Measurements from ENCODE around the gene OXER1. TPM values are rescaled to one million over a fixed set of nuclear protein-coding genes. Genes with fewer than 3 reads are reported as not detected.

The OXER1 gene
- total RNA-seq, 2 experiments from 2014 or later = not detected

- intact Hi-C loops (cut with micrococcal nuclease; ENCODE audit: unreplicated experiment) = no loop called here
- Histone ChIP-seq H3K27ac (ENCODE audit: low read depth, low read length, poor library complexity, severe bottlenecking) (no peak overlapping the region), H3K9me2 (ENCODE audit: insufficient read depth, low read length) (no peaks in the 10 kb centered on the region), H3K79me2 (ENCODE audit: insufficient read depth, low read depth, low read length) (no peaks in the 10 kb centered on the region), H3K4me2 (ENCODE audit: low read length) (peak overlapping the region; percentile 83), H3K4me3 (ENCODE audit: low read depth, low read length, poor library complexity, severe bottlenecking) (peak overlapping the region; percentile 67), H2AFZ (ENCODE audit: low read length) (peak overlapping the region; percentile 67; the same call in 1 of the 2 replicates), H4K20me1 (ENCODE audit: insufficient read depth, low read length) (no peaks in the 10 kb centered on the region), H3K4me1 (ENCODE audit: insufficient read depth, low read length, poor library complexity, severe bottlenecking) (peaks cover 15% of the 10 kb centered on the region), H3K9me3 (ENCODE audit: low read length) (no peaks in the 10 kb centered on the region), H3K36me3 (ENCODE audit: insufficient read depth, low read length) (no peaks in the 10 kb centered on the region)
- no peak for DNase-seq (ENCODE audit: low spot score)
- ChIA-PET CTCF (ENCODE audit: unreplicated experiment) (interaction anchor here (1.0 kb wide), 1 partner anchor 294 kb away, joined by 3 read pairs; no protein-coding TSS in a partner anchor), POLR2A (no interaction called here)
- no TSS peak for BruUV-seq (replicated peaks)
- TF ChIP-seq CTCF (conservative IDR thresholded peaks at IDR 0.05; ENCODE audit: low read length) (no peak), EZH2phosphoT487 (IDR thresholded peaks at IDR 0.05; ENCODE audit: borderline replicate concordance, low read depth, low read length) (no peak)
Measured at GRCh38 chr2:42810971-42811811, 47.3 kb upstream of the OXER1 start.

- no peaks in the 10 kb centered on the region for H3K79me2 ChIP-seq (ENCODE audit: insufficient read depth, low read depth, low read length)
- H3K27ac ChIP-seq (ENCODE audit: low read depth, low read length, poor library complexity, severe bottlenecking) = peak overlapping the region; percentile 70
- no peak for TF ChIP-seq EZH2phosphoT487 (IDR thresholded peaks at IDR 0.05; ENCODE audit: borderline replicate concordance, low read depth, low read length)
- no peak for TF ChIP-seq CTCF (conservative IDR thresholded peaks at IDR 0.05; ENCODE audit: low read length)
- H3K4me2 ChIP-seq (ENCODE audit: low read length) = peak overlapping the region; percentile 83
- H3K9me2 ChIP-seq (ENCODE audit: insufficient read depth, low read length) = no peaks in the 10 kb centered on the region
- peaks cover 15% of the 10 kb centered on the region for H3K4me1 ChIP-seq (ENCODE audit: insufficient read depth, low read length, poor library complexity, severe bottlenecking)
- ChIA-PET CTCF (ENCODE audit: unreplicated experiment) (interaction anchor here (1.0 kb wide), 1 partner anchor 295 kb away, joined by 3 read pairs; no protein-coding TSS in a partner anchor), POLR2A (interaction anchor here (0.6 to 1.8 kb wide), 2 partner anchors 16 to 20 kb away, joined by 3 to 4 read pairs; no protein-coding TSS in a partner anchor)
- no peaks in the 10 kb centered on the region for H3K9me3 ChIP-seq (ENCODE audit: low read length)
- DNase-seq (ENCODE audit: low spot score) = peak; percentile 88
- no TSS peak for BruUV-seq (replicated peaks)
- peak overlapping the region; percentile 67 for H2AFZ ChIP-seq (ENCODE audit: low read length)
- no peaks in the 10 kb centered on the region for H4K20me1 ChIP-seq (ENCODE audit: insufficient read depth, low read length)
- intact Hi-C loops (cut with micrococcal nuclease; ENCODE audit: unreplicated experiment) = no loop called here
- H3K4me3 ChIP-seq (ENCODE audit: low read depth, low read length, poor library complexity, severe bottlenecking) = peak overlapping the region; percentile 67
- H3K36me3 ChIP-seq (ENCODE audit: insufficient read depth, low read length) = no peaks in the 10 kb centered on the region
Measured at GRCh38 chr2:42810121-42810970, 46.4 kb upstream of the OXER1 start.

Data from OCI-LY7 (cell line).